NCI-H2029 treated with DMSO at 0.1 percent for 48 hours (cell line): Measurements from ENCODE around the gene ATP7B.
"Not testable (repeated sequence)": the region's sequence is repeated elsewhere in the genome, so short reads cannot be mapped to it uniquely, and the experiment has no call there.

Experiments used
- DNase-seq: peaks from one replicate; lab custom pipeline; 2025; lab: John Stamatoyannopoulos, UW

Gene ATP7B

DNA sequence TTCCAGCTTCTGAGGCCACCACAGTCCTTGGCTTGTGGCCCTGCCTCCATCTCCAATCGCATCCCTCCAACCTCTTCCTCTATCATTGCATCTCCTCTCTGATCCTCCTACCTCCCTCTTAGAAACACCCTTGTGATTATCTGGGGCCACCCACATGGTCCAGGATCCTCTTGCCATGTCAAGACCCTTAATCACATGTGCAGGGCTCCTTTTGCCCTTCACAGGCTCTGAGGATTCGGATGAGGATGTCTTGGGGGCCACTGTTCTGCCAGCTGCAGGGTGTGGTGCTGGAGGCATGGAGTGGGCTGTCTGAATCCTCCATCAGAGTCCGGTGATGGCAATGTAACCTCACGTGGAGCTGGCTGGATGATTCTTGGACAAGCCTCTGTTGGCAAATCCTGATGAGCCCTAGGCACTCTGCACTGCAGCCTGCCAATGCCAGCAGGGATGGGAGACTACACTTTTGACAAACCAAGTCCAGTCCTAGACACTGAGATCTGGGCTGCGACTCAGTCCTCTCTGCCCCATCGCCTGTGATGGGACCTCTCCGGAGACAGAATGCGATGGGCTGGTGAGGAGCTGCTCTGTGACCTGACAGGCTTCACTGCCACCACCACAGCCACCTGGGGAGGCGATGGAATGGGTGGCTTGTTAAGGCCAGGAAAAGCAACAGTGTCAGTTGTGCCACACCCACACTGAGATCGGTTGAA lies 88.3 kb downstream of the ATP7B start:
- no peak for DNase-seq

DNA sequence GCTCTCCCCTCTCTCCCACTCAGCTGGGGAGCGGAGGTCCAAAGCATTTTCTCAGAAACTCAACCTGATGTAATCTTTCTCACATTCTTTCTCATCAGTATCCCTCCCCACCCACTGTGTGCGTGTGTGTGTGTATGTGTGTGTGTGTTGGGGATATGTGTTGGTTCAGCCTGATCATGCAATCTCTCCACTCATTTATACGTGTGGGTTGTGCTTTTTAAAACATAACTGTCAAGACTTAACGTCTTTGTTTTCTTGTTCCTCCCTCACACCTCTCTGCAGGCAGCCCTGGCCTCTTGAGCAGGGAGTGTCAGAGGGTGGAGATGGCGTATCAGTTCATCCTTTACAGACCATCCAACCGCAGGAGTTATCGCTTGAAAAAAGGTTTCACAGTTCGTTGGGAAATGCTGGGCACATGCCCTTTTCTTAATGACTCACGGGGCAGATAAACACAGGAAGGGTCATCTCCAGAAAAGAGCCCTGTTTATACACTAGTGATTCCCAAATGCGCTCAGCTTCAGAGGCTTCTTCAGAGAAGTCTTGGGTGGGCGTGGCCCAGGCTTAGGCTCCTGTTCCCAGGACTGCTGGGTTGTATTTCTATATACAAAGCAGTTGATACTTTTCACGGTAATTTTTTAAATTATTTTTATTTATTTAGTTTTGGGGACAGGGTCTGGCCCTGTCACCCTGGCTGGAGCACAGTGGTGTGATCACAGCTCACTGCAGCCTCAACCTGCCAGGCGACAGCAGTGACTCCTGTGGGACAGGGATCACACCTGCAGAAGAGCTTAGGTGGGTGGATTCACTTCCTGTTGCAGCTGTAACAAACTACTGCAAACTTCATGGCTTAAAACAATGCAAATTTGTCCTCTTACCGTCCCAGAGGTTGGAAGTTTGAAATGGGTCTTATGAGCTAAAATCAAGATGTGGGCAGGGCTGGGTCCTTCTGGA lies 89.2 kb downstream of the ATP7B start:
- no peak for DNase-seq

DNA sequence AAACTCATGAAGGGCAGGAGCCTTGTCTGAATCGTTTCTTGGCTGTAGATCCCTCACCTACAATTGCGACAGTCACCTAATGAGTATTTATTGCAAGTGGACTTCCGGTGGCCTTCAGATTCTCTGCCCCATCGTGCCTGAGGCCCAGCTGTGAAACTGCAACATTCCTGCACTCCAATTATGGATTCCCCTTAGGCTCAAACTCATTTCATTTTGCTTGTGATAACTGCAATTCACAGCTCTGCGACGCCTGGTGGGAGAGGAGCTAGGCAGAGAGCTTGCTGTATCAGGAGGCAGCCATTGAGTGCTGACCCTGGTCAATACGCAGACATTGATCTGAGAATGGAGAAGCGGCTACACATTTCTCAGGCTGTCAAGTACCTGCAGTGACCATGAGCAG lies 90.5 kb downstream of the ATP7B start:
- no peak for DNase-seq

DNA sequence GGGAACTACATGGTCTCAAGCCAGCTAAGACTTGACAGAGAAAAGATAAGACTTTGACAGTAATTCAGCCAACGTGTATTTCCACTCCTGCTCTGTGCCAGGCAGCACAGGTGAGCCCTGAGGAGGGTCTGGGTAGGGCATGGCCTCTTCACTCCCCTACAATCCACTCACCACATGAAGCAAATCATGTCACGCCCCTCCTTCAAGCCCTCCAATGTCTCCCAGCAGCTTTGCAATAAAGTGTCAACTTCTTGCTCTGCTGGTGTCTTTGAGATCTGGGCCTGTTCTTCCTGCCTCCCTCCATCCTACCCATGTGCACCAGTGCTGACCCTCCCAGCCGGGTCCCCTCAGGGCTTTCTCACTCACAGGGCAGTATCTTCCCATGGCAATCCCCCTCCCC lies 91.0 kb downstream of the ATP7B start:
- no peak for DNase-seq

DNA sequence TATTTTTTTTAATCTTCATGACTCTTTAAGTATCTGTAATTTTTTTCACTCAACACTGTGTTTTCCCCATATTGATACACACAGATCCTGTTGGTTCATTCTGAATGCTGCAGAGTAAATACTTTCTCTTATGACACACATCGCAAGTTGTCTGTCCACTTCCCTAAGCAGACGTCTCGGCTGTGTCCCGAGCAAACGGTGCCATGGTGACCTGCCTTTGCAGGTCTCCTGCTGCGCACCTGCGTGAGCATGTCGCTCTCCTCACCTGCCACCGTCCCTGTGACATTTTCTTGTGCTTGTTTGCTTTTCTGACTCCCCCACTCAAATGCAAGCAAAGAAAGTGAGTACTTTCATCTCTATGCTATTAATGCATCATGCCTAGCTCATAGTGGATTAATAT lies 91.7 kb downstream of the ATP7B start:
- DNase-seq = no peak

DNA sequence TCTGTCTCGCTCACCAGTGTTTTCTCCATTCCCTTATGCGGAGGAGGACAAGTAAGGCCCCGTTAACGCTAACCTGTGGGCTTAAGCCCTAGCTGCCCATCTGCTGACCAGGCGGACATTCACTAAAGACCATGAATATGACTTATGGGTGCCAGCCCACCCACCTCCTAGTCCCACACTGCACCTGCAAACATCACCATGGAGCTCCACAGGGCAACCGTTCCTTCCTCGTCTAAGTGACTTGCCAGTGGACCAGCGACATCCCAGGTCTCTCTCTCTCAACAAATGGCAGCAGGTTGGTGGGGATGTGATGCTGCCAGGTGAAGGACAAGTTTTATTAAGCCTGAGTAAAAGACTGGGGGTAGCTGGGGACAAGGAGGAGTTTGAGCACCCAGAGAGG lies 94.3 kb downstream of the ATP7B start:
- DNase-seq = no peak

DNA sequence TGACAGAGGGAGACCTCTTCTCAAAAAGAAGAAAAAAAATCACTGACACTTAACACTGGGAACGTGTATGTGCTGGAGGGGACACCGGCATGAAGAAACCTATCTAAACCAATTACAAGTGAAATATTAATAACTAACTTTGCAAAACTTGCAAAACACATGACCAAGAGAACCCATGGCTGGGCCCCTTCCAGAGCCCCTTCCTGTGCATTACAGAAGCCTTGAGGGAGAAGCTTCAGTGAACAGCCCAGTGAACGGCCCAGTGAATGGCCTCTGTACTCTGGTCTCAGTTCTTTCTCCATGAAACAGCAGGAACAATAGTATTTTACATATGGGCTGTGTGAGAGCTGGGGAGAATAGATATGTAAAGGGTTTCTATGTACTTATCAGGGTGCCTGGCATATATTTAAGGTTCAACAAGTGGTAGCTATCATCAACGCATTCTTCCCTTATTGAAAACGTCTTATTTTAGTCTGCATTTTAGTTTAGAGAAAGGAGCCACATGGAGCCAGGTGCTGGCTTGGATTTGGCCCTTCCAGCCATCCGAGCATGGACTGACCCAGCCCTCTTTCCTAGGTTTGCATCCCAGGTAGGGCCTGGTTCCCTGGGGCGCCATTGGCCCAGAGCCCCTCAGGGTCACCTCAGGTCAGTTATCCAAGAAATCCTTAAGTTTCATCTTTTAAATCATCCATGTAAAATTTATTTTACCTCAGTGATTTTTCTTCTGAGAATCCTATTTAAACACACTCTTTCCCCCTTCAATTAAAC lies 95.0 kb downstream of the ATP7B start:
- no peak for DNase-seq

DNA sequence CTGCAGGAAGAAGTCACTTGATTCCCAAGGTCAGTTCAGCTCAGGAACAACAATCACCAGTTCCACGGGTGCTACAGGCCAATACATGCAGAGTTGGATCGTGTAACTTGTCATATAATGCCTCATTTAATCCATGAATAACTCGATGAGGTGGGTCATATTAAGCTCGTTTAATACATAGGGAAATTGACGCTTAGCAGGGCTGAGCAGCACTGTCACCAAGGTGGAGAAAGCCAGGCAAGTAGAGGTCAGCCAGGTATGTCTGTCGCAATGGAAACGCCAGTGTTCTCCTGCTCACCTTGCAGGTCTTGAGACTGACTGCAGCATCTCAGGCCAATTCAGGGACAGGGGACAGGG lies 97.1 kb downstream of the ATP7B start:
- no peak for DNase-seq

DNA sequence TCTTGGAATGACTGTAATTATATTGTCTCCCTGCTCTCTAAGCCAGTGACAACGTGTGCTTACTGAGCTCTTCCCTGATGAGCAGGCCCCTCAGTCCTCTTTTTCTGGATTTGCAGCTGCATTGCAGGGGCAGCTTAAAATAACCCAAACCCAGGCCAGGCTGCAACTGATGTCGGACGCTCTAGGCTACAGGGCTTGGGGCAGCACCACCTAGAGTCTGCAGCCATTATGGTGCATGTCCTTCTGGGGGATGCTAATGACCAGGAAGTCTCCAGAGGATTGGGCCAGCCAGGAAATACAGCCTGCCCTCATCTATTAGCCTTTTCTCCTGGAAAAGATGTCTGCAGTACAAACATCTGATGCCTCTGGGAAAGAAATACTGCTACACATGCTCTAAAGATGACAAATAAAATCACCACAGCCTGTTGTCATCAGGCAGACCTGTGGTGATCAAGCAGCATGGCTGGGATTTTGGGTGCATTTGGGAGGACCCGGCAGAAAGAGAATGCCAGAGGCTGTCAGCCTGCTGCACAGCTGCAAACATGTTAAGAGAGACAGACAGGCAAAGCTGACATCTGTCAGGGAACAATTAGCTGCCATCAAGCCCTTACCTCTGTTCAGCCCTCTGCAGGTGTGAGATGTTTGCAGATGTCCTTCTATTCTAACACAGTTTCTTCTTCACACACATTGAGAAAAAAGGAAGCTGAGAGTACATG lies 97.7 kb downstream of the ATP7B start:
- DNase-seq = no peak

DNA sequence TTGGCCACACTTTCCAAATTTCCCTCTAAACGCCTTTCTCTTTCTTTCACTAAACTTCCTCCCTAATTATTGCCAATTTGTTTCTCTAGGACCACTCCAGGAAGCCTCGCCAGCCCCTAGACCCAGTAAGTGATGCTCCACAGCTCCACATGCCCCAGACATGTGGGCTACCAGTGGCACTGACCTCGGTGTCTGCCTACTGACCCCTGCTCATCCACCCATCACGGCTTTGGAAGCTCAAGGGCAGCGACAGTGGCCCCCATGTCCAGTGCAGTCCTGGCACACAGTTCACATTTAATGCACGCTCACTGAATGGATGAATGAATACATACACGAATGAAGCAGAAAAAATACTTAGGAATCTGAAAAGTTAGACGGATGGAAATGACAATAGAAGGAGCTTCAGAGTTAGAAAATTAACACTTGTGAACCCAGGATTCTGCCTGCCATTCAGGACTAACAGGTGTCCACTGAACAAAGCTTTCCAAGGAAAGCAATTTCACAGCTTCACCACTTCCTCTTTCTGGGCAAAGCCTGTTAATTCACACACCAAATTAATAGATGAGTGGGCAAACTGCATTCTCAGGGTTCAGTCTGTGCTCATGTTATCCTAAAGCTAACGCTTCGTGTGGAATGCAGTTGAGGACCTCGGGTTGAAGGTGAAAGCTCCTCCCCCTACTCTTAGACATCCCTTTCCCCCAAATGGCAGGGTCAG lies 98.6 kb downstream of the ATP7B start:
- no peak for DNase-seq

DNA sequence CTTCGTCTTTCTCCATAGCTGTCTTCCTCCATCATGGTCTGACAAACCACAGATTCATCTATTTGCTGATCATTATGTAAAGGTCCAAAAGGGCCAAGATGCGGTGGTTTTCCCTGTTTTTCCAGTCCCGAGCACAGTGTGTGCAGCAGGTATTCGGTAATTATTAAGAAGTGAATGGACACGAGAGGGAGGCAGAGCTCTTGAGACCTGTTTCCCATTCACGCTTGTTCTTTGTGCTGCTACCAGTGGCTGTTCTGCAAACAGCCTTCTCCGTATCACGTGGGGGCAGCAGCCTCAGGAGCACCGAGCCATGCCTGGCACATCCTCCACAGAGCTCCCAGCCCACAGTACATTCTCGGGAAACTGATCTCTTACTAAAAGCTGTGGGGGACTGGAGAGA lies 99.2 kb downstream of the ATP7B start:
- peak; percentile 36 for DNase-seq

DNA sequence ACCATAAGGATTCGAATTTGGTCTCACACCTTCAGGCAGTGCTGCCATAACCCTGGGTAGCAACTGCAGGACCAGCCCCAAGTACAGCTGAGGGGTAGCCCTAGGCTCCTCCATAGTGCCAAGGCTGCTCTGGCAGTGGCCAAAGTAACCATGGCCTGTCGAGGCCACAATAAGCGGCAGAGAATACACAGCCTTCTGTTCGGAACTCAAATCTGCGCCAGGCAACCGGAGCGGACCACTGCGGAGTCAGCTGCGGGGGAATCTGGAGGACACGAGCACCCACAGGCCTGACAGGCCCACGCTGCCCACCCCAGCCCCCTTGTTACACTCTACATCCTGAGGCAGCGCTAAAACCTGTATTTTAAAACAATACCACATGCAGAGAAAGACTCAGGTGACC lies 100.7 kb downstream of the ATP7B start:
- DNase-seq = no peak

DNA sequence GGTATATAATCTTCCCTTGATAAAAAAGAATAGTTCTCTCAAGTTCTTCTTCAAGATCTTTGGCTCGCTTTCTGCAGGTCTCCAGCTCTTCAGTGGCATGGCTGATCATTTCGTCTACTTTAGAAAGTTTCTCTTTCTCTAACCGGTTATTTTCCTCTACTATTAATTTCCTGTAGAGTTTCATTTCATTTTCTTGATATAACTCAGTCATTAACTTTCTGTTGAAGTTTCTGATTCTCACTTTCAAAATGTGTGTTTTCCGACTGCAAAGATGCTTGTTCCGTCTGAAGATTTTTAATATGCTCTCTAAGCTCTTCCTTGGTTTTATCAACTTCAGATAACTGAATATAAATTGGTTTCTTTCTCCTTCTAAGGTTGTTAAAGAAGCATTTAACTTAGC lies 102.0 kb downstream of the ATP7B start:
- not testable (repeated sequence) for DNase-seq

DNA sequence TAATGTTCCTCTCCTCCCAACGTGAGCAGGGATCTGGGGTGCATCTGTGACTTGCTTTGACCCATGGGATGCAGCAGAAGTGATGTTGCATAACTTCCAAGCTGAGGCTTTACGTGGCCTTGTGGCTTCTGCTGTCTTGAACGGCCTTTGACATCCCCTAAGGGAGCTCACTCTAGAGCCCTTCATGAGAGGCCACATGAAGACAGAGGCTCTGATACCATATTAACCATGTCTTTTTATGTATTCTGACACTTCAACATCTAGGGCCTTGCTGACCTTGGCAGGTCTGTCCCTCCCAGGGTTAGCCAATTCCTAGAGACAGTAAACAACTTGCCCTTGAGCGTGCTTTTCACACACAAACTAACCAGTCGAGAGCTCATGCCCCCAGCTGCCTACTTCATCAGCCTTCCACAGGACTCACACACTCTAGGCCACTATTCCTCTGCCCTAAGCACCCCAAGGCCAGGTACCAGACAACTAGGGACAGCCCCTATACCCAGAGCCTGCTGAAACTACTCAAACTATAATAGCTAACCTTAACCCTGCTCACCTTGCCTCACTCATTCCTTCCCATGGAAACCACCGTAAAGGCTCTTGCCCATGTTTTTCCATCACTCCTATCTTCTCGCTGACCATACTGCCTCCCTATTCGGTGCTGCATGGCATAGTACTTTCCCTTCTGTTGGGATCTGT lies 104.1 kb downstream of the ATP7B start:
- no peak for DNase-seq

DNA sequence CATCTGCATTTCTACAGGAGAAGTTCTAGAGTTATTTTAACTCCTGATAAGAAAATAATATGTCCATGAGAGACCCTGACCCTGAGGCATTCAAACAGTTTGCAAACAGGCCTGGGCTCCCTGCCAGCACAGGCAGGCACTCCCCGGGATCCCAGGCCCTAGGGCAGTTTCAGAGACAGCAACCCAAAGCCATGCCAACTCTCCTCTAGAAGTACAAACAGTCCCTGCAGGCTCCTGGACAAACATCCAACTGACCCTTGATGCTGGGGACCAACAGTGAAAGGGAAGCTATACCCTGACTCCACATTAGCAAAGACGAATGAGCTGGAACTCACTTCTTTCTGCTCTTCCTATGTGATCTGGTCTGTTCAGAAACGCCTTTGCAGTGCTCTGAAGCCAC lies 104.7 kb downstream of the ATP7B start:
- no peak for DNase-seq

DNA sequence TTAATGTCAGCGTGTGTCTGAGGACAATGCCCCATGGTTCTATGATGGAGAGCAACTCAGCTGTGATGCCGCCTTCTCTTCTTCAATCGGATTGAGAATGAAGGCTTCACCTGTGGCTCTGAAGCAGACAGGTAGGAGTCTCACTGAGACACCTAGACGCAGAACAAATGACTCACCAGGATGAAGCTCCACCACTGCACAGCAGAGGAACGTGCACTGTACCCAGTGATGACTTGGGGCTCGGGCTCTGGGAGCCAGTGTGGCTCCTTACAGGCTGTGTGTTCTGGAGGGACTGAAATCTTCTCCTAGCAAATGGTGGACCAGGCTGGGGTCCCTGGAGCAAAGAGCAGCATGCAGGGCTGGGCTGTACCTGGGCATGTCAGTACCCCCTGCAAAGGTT lies 105.5 kb downstream of the ATP7B start:
- DNase-seq = no peak

DNA sequence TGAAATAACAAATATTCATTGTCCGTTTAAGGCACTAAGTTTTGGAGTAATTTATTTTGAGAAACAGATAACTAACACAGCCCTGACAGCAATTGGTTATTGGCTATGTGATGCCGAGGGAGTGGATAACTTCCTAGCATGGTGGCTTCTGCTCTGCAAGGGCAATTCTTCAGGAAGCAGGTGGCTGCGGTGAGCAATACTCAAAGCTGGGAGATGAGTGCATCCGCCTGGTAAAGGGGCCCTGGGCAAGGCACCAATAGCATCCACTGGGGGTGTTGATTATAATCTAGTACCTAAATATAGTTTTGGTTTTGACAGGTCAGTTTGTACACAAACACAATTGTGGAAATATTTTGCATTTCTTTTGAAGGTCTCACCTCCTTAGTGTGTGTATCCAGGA lies 108.5 kb downstream of the ATP7B start:
- no peak for DNase-seq

DNA sequence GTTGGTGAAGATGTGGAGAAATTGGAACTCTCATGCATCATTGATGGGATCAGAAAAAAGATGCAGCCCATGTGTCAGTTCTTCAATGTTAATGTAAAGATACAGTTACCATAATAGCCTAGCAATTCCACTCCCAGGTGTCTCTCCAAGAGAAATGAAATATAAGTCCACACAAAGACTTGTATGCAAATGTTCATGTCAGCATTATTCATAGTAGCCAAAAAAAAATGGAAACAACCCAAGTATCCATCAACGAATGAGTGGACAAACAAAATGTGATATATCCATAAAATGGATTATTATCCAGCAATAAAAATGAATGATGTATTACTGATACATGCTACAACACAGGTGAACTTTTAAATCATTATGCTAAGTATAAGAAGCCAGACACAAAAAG lies 110.8 kb downstream of the ATP7B start:
- no peak for DNase-seq

DNA sequence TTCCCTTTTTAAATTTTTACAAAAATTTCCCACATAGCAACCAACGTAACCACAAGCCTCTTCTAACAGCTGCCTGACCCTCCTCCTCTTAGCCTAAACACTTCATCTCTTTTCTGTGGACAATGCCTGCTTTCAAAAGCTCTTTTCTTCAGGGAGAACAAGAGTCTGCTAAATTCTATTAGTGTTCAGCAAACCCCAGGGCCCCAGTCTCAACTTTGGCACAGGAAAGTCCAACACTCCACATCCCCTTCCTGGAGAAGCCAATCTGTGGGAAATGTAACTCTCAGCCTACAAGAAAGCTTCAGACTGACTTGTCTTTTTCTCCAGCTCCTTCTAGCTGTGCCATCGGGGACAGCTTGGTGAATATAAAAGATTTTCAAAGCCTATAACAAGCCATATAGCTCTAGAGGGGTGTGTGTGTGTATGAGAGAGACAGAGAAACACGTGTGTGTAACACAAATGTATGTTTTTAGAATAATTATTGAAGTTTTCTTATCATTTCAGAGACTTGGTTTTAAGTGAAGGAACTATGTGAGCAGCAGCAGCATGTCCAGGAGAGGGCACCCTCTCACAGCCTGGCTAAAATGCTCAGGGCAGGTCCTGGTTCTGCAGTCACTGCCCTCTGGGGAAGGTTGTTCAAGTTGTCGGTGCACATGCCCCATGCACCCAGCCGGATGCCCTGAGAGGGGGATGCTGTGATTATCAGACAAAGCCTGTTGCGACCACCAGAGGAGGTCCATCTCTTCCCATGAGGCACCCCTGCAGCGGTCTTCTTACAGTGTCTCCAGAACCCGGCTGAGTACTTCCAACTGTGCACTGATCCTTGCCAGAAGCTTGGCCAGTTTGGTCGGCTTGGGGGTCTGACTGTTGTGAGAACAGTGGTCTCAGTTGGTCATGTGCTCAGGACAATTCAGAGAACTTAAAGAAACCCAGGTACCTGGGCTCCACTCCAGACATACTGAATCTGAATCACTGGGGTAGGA lies 115.1 kb downstream of the ATP7B start:
- no peak for DNase-seq

DNA sequence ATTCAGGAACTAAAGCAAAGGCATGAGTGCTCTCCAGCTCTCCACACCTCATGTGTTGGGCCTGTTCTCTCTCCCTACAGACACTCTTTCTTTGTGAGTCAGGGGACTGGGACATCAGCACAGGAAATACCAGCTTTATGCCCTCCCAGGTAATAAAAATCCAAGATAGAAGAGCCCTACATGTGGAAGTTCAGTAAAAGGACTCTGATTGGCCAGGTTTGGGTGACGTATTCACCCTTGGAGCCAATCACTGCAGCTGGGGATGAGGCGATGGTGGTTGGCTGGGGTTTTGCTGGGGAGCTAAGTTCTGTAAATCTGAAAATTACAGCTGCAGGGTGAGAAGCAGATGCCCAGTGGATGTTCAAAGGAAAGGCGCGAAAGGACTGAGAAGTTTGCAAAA lies 117.0 kb downstream of the ATP7B start:
- no peak for DNase-seq
